ENCODE measurements around the gene ENPP1.

DNA sequence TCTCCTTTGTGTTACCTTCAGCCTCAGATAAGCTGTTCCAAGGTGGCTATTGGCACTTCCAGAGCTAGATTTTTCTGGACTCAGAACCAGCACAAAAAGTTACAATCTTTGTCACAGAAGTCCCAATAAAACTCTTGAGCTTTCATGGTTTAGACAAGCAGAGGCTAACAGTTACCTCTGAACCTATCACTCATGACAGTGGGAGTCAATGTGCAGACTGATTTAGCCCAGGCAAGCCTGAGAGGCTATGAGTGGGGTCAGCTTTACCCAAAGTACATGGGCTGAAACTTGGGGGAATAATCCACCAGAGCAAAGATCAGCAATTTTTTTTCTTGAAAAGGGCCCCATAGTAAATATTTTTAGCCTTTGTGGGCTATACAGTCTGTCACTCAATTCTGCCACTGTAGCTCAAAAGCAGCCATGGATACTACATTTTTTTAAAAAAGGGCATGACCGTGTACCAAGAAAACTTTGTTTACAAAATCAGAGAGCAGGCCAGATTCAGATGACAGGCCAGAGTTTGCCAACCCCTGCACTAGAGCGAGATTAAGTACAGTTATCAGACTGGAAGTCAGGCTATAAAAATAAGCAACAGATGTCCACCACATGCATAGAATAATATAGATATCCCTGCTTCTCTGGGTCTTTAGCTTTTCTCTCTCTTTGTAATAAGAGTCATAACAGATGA is 123.4 kb downstream of the ENPP1 start:
- TF ChIP-seq, protein P1, sequence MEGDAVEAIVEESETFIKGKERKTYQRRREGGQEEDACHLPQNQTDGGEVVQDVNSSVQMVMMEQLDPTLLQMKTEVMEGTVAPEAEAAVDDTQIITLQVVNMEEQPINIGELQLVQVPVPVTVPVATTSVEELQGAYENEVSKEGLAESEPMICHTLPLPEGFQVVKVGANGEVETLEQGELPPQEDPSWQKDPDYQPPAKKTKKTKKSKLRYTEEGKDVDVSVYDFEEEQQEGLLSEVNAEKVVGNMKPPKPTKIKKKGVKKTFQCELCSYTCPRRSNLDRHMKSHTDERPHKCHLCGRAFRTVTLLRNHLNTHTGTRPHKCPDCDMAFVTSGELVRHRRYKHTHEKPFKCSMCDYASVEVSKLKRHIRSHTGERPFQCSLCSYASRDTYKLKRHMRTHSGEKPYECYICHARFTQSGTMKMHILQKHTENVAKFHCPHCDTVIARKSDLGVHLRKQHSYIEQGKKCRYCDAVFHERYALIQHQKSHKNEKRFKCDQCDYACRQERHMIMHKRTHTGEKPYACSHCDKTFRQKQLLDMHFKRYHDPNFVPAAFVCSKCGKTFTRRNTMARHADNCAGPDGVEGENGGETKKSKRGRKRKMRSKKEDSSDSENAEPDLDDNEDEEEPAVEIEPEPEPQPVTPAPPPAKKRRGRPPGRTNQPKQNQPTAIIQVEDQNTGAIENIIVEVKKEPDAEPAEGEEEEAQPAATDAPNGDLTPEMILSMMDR (IDR thresholded peaks at IDR 0.05): no peak
- TF ChIP-seq POLR2A (IDR thresholded peaks at IDR 0.05): no peak

Data from uterus (tissue), 2 donors.